ENCODE results near the gene ETV4.

Gene ETV4

GRCh38 chr17:43572368-43572980 is 26.3 kb upstream of the ETV4 start:
- DNase-seq: no peak

- DNase-seq: no peak
These were observed 24.4 kb upstream of the ETV4 start for GRCh38 chr17:43570518-43570928.

- no peak for DNase-seq
These were observed 22.5 kb upstream of the ETV4 start for GRCh38 chr17:43568506-43569082.

- DNase-seq: no peak
These were observed 17.8 kb upstream of the ETV4 start for GRCh38 chr17:43563600-43564594.

- no peak for DNase-seq
These were observed 16.8 kb upstream of the ETV4 start for GRCh38 chr17:43562679-43563599.

- no peak for DNase-seq
These were observed 14.6 kb upstream of the ETV4 start for GRCh38 chr17:43560461-43561427.

GRCh38 chr17:43559161-43559816 is 13.1 kb upstream of the ETV4 start:
- no peak for DNase-seq

- no peak for DNase-seq
These were observed 12.6 kb upstream of the ETV4 start for GRCh38 chr17:43558805-43559160.

- no peak for DNase-seq
These were observed 10.2 kb upstream of the ETV4 start for GRCh38 chr17:43556292-43556691.

- DNase-seq: no peak
These were observed 8.7 kb upstream of the ETV4 start for GRCh38 chr17:43554857-43555256.

GRCh38 chr17:43553573-43553972 is 7.4 kb upstream of the ETV4 start:
- no peak for DNase-seq

- DNase-seq: no peak
These were observed 6.2 kb upstream of the ETV4 start for GRCh38 chr17:43552229-43552837.

GRCh38 chr17:43550754-43551153 is 4.6 kb upstream of the ETV4 start:
- DNase-seq: no peak

GRCh38 chr17:43549496-43549895 is 3.4 kb upstream of the ETV4 start:
- DNase-seq: no peak

GRCh38 chr17:43548689-43549379 is 2.7 kb upstream of the ETV4 start:
- DNase-seq: no peak

- DNase-seq: peak; percentile 18
These were observed 1.6 kb upstream of the ETV4 start for GRCh38 chr17:43547659-43548256.

GRCh38 chr17:43547189-43547550 is 1.0 kb upstream of the ETV4 start:
- DNase-seq: no peak

GRCh38 chr17:43545383-43545632 is 832 bp downstream of the ETV4 start:
- DNase-seq: no peak

- DNase-seq: no peak
These were observed 2.2 kb downstream of the ETV4 start for GRCh38 chr17:43543771-43544575.

Measured in DMS79 (cell line).